SU-DHL-6 (cell line): Measurements from ENCODE around the gene NEU2.

Experiments used
- H2AFZ ChIP-seq: fragments of 200-600 bp; sonication (generic); 2 replicates; pipeline ENCODE4 v1.6.1; 2014; ENCODE audit warnings: low read depth, mild to moderate bottlenecking, moderate library complexity, mixed read lengths, antibody characterized with exemption, low read length; ENCODE audit not compliant: severe bottlenecking
- H3F3A ChIP-seq: fragments of 200-600 bp; shearing (Covaris generic); 2 replicates; pipeline ENCODE4 v1.6.0; 2016; ENCODE audit warnings: antibody characterized with exemption, mild to moderate bottlenecking; ENCODE audit not compliant: insufficient read depth
- H3K27ac ChIP-seq: fragments of 200-600 bp; sonication (generic); 2 replicates; pipeline ENCODE4 v1.5.1; 2016; ENCODE audit warnings: low read depth, mild to moderate bottlenecking, low read length, moderate library complexity, mixed read lengths
- H3K27me3 ChIP-seq: fragments of 200-600 bp; sonication (generic), shearing (Covaris generic); 2 replicates; pipeline ENCODE4 v1.6.0; 2014; ENCODE audit warnings: mild to moderate bottlenecking, low read length
- H3K36me3 ChIP-seq: fragments of 200-600 bp; sonication (generic); 2 replicates; pipeline ENCODE4 v1.6.1; 2014; ENCODE audit warnings: mild to moderate bottlenecking, low read length, mixed read lengths
- H3K4me2 ChIP-seq: fragments of 300-600, 200-600 bp; shearing (Covaris generic), sonication (generic); 2 replicates; pipeline ENCODE4 v1.6.0; 2014; ENCODE audit warnings: low read length, low read depth, mild to moderate bottlenecking; ENCODE audit not compliant: poor library complexity, severe bottlenecking
- H3K4me3 ChIP-seq: fragments of 200-600 bp; sonication (generic); 2 replicates; pipeline ENCODE4 v1.5.1; 2014; ENCODE audit warnings: antibody characterized with exemption, low read length, mild to moderate bottlenecking, mixed read lengths; ENCODE audit not compliant: insufficient read depth, poor library complexity, severe bottlenecking
- H3K79me2 ChIP-seq: fragments of 200-600 bp; sonication (generic); 2 replicates; pipeline ENCODE4 v1.6.1; 2014; ENCODE audit warnings: mild to moderate bottlenecking, low read length, moderate library complexity; ENCODE audit not compliant: insufficient read depth
- H3K9ac ChIP-seq: fragments of 200-600 bp; sonication (generic); 2 replicates; pipeline ENCODE4 v1.7.0; 2014; ENCODE audit warnings: mild to moderate bottlenecking, low read length
- H3K9me2 ChIP-seq: fragments of 200-600 bp; sonication (generic); replicated peaks from 2 replicates; pipeline ENCODE4 v1.6.1; 2014; ENCODE audit warnings: low read length; ENCODE audit not compliant: insufficient read depth
- H3K9me3 ChIP-seq: fragments of 200-600 bp; sonication (generic); 2 replicates; pipeline ENCODE4 v1.6.1; 2014; ENCODE audit warnings: low read length, mixed read lengths; ENCODE audit not compliant: insufficient read depth
- H4K20me1 ChIP-seq: fragments of 200-600 bp; sonication (generic); 2 replicates; pipeline ENCODE4 v1.6.1; 2014; ENCODE audit warnings: low read depth, mild to moderate bottlenecking, antibody characterized with exemption, low read length, moderate library complexity, mixed read lengths
- CTCF ChIP-seq: fragments of 200-600 bp; sonication (generic); IDR thresholded peaks from one replicate; pipeline ENCODE4 v1.5.1; 2017; ENCODE audit warnings: antibody characterized with exemption, mild to moderate bottlenecking, low read length, moderate library complexity; ENCODE audit not compliant: insufficient read depth, poor library complexity, severe bottlenecking
- EZH2phosphoT487 ChIP-seq: fragments of 200-600 bp; sonication (generic), shearing (Covaris generic); conservative IDR thresholded peaks from 2 replicates; pipeline ENCODE4 v1.6.1; 2018; ENCODE audit warnings: mild to moderate bottlenecking, antibody characterized with exemption, low read length, moderate library complexity, mixed read lengths

Gene NEU2

GRCh38 chr2:233029321-233029720, 3.2 kb upstream of the NEU2 start:
- no peak overlapping the region for H3K4me2 ChIP-seq
- no peaks in the 10 kb centered on the region for H3K9me3 ChIP-seq
- no peaks in the 10 kb centered on the region for H3K36me3 ChIP-seq
- H3F3A ChIP-seq = no peaks in the 10 kb centered on the region
- TF ChIP-seq EZH2phosphoT487 = no peak
- no peak for TF ChIP-seq CTCF
- H4K20me1 ChIP-seq = no peaks in the 10 kb centered on the region
- no peak overlapping the region for H3K4me3 ChIP-seq
- no peak overlapping the region for H2AFZ ChIP-seq
- H3K9ac ChIP-seq = no peak overlapping the region
- H3K27me3 ChIP-seq = no peaks in the 10 kb centered on the region
- no peaks in the 10 kb centered on the region for H3K9me2 ChIP-seq
- no peaks in the 10 kb centered on the region for H3K79me2 ChIP-seq
- no peak overlapping the region for H3K27ac ChIP-seq

GRCh38 chr2:233031556-233032500, 644 bp upstream of the NEU2 start:
- Histone ChIP-seq H3K27ac (no peak overlapping the region), H3K27me3 (no peaks in the 10 kb centered on the region), H2AFZ (no peak overlapping the region), H3K36me3 (no peaks in the 10 kb centered on the region), H4K20me1 (no peaks in the 10 kb centered on the region), H3K4me2 (no peak overlapping the region), H3K9me2 (no peaks in the 10 kb centered on the region), H3F3A (no peaks in the 10 kb centered on the region), H3K9ac (no peak overlapping the region), H3K9me3 (no peaks in the 10 kb centered on the region), H3K79me2 (no peaks in the 10 kb centered on the region), H3K4me3 (no peak overlapping the region)
- TF ChIP-seq EZH2phosphoT487 (no peak), CTCF (no peak)

- H3K4me3 ChIP-seq = no peak overlapping the region
- no peak overlapping the region for H3K27ac ChIP-seq
- no peak overlapping the region for H3K4me2 ChIP-seq
- H3K79me2 ChIP-seq = no peaks in the 10 kb centered on the region
- H3K9me2 ChIP-seq = no peaks in the 10 kb centered on the region
- no peaks in the 10 kb centered on the region for H3K9me3 ChIP-seq
- H4K20me1 ChIP-seq = no peaks in the 10 kb centered on the region
- no peaks in the 10 kb centered on the region for H3F3A ChIP-seq
- H3K27me3 ChIP-seq = no peaks in the 10 kb centered on the region
- no peaks in the 10 kb centered on the region for H3K36me3 ChIP-seq
- H2AFZ ChIP-seq = no peak overlapping the region
- H3K9ac ChIP-seq = no peak overlapping the region
- TF ChIP-seq CTCF (no peak), EZH2phosphoT487 (no peak)
Measured at GRCh38 chr2:233033672-233034071, 1.2 kb downstream of the NEU2 start.
